GM12801 (cell line): ENCODE results near the gene STON2.

Experiments
- CTCF ChIP-seq: IDR thresholded peaks from one replicate; pipeline ENCODE4 v1.5.1; 2011; ENCODE audit warnings: control low read depth; ENCODE audit not compliant: insufficient read length; ENCODE audit errors: extremely low read depth

STON2 gene

GRCh38 chr14:81261176-81261575, 138.9 kb downstream of the STON2 start:
- no peak for TF ChIP-seq CTCF

- no peak for TF ChIP-seq CTCF
Measured at GRCh38 chr14:81260732-81261131, 139.4 kb downstream of the STON2 start.

- no peak for TF ChIP-seq CTCF
Measured at GRCh38 chr14:81256289-81256960, 143.7 kb downstream of the STON2 start.

GRCh38 chr14:81252278-81252677, 147.8 kb downstream of the STON2 start:
- TF ChIP-seq CTCF, result no peak

- TF ChIP-seq CTCF, result no peak
Measured at GRCh38 chr14:81247271-81247766, 152.8 kb downstream of the STON2 start.

GRCh38 chr14:81246461-81247270, 153.5 kb downstream of the STON2 start:
- no peak for TF ChIP-seq CTCF

GRCh38 chr14:81245771-81246170, 154.4 kb downstream of the STON2 start:
- no peak for TF ChIP-seq CTCF
